Smooth muscle cell (in vitro differentiated cells): ENCODE measurements around the gene DIAPH2. TPM values are rescaled to one million over a fixed set of nuclear protein-coding genes. Genes with fewer than 3 reads are reported as not detected.

ENCODE experiments used
- DNase-seq: peaks from one replicate; lab custom pipeline; 2025; ENCODE audit not compliant: unreplicated experiment; lab: John Stamatoyannopoulos, UW
- H2AFZ ChIP-seq: fragments of 200-600 bp; sonication (generic); 2 replicates; pipeline ENCODE4 v1.6.0; 2016; ENCODE audit warnings: antibody characterized with exemption, low read depth, mild to moderate bottlenecking
- H3F3A ChIP-seq: fragments of 200-600 bp; sonication (generic); 2 replicates; pipeline ENCODE4 v1.6.0; 2017; ENCODE audit warnings: antibody characterized with exemption, low read depth
- H3K27ac ChIP-seq: fragments of 200-600 bp; sonication (generic); 2 replicates; pipeline ENCODE4 v1.5.1; 2016; ENCODE audit warnings: low read depth, mild to moderate bottlenecking
- H3K27me3 ChIP-seq: fragments of 200-600 bp; sonication (generic); 2 replicates; pipeline ENCODE4 v1.6.1; 2016; ENCODE audit warnings: low read depth, mild to moderate bottlenecking
- H3K36me3 ChIP-seq: fragments of 200-600 bp; sonication (generic); 2 replicates; pipeline ENCODE4 v1.5.1; 2016; ENCODE audit warnings: low read depth
- H3K4me1 ChIP-seq: fragments of 200-600 bp; sonication (generic); 2 replicates; pipeline ENCODE4 v1.5.1; 2016; ENCODE audit warnings: low read depth
- H3K4me2 ChIP-seq: fragments of 200-600 bp; sonication (generic); 2 replicates; pipeline ENCODE4 v1.6.0; 2016; ENCODE audit warnings: mild to moderate bottlenecking
- H3K4me3 ChIP-seq: fragments of 200-600 bp; sonication (generic); 2 replicates; pipeline ENCODE4 v1.5.1; 2016; ENCODE audit warnings: mild to moderate bottlenecking
- H3K79me2 ChIP-seq: fragments of 200-600 bp; sonication (generic); 2 replicates; pipeline ENCODE4 v1.6.0; 2016; ENCODE audit warnings: low read depth, mild to moderate bottlenecking
- H3K9ac ChIP-seq: fragments of 200-600 bp; sonication (generic); 2 replicates; pipeline ENCODE4 v1.6.0; 2016; ENCODE audit warnings: low read depth
- H3K9me3 ChIP-seq: fragments of 200-600 bp; sonication (generic); replicated peaks from 2 replicates; pipeline ENCODE4 v1.5.1; 2016; ENCODE audit warnings: low read depth
- H4K20me1 ChIP-seq: fragments of 200-600 bp; sonication (generic); 2 replicates; pipeline ENCODE4 v1.6.0; 2016; ENCODE audit warnings: low read depth
- WGBS: methylation state at CpG from one replicate; pipeline ENCODE4 v1.1.7; 2016; ENCODE audit warnings: low lambda C conversion rate; 5-methylcytosine and 5-hydroxymethylcytosine counted together
- polyA plus RNA-seq: library from polyadenylated mRNA; unstranded; fragments of >200 nt; fragmentation: Nextera tagmentation; extraction: Ambion mirVana; gene quantifications from 2 replicates; pipeline ENCODE4 v1.2.1, GENCODE V29; 2016
- total RNA-seq: library from RNA; depleted of rRNA; stranded (reverse); fragments of >200 nt; gene quantifications from 2 replicates; pipeline ENCODE4 v1.2.3, GENCODE V29; 2014
- TF ChIP-seq, protein P1 (sequence below): fragments of 200-600 bp; sonication (generic); IDR thresholded peaks from 2 replicates; pipeline ENCODE4 v1.5.1; 2017; ENCODE audit warnings: borderline replicate concordance, mild to moderate bottlenecking, antibody characterized with exemption; ENCODE audit not compliant: insufficient read depth, poor library complexity, severe bottlenecking

The DIAPH2 gene
- total and polyA plus RNA-seq, 2 experiments from 2014 or later: 12.8 to 19.9 TPM

DNA sequence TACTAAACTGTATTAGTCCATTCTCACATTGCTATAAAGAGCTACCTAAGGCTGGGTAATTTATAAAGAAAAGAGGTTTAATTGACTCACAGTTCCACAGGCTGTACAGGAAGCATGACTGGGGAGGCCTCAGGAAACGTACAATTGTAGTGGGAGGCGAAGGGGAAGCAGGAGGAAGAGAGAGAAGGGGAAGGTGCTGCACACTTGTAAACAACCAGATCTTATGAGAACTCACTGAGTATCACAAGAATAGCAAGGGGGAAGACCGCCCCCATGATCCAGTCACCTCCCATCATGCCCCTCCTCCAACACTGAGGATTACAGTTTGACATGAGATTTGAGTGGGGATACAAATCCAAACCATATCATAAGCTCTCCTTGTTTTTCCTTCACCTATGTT is 239.9 kb downstream of the DIAPH2 start:
- DNase-seq: no peak
- no peaks in the 10 kb centered on the region for H4K20me1 ChIP-seq

DNA sequence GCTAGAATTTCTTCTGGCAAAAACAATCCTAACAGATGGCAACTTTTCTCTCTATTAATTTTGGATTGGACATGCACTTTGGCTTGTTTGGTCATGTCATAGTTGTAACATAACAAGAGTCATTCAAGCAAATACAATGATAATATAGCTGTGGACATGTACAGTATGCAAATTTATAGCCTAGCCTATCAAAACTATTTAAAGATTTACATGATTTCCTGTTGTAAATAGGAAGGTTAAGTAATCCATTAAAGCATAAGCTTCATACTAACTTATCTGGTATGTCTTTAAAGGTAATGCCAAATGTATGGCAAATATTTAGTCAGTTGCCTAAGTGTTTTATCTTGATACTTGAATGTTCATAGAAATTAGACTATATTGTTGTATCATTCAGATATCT is 244.4 kb downstream of the DIAPH2 start:
- H3K4me3 ChIP-seq: no peak overlapping the region
- no peak overlapping the region for H3K9ac ChIP-seq
- no peaks in the 10 kb centered on the region for H3F3A ChIP-seq
- TF ChIP-seq, protein P1, sequence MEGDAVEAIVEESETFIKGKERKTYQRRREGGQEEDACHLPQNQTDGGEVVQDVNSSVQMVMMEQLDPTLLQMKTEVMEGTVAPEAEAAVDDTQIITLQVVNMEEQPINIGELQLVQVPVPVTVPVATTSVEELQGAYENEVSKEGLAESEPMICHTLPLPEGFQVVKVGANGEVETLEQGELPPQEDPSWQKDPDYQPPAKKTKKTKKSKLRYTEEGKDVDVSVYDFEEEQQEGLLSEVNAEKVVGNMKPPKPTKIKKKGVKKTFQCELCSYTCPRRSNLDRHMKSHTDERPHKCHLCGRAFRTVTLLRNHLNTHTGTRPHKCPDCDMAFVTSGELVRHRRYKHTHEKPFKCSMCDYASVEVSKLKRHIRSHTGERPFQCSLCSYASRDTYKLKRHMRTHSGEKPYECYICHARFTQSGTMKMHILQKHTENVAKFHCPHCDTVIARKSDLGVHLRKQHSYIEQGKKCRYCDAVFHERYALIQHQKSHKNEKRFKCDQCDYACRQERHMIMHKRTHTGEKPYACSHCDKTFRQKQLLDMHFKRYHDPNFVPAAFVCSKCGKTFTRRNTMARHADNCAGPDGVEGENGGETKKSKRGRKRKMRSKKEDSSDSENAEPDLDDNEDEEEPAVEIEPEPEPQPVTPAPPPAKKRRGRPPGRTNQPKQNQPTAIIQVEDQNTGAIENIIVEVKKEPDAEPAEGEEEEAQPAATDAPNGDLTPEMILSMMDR: no peak
- H2AFZ ChIP-seq: no peak overlapping the region
- H3K27ac ChIP-seq: no peak overlapping the region
- no peaks in the 10 kb centered on the region for H3K9me3 ChIP-seq
- no peaks in the 10 kb centered on the region for H3K4me1 ChIP-seq
- no peaks in the 10 kb centered on the region for H4K20me1 ChIP-seq
- DNase-seq: no peak
- H3K27me3 ChIP-seq: no peaks in the 10 kb centered on the region
- no peaks in the 10 kb centered on the region for H3K79me2 ChIP-seq
- peaks cover 7% of the 10 kb centered on the region for H3K36me3 ChIP-seq
- H3K4me2 ChIP-seq: no peak overlapping the region

More for the DNA sequence above, 239.9 kb downstream of the DIAPH2 start:
- Histone ChIP-seq H3K4me1 (no peaks in the 10 kb centered on the region), H2AFZ (no peak overlapping the region), H3K4me2 (no peak overlapping the region), H3K27me3 (no peaks in the 10 kb centered on the region), H3K36me3 (no peaks in the 10 kb centered on the region), H3K9ac (no peak overlapping the region), H3K27ac (no peak overlapping the region), H3K79me2 (no peaks in the 10 kb centered on the region), H3F3A (no peaks in the 10 kb centered on the region), H3K4me3 (no peak overlapping the region), H3K9me3 (no peaks in the 10 kb centered on the region)
- WGBS: 98% methylated on average over 3 of the region's 3 CpGs
- TF ChIP-seq, protein P1: no peak

DNA sequence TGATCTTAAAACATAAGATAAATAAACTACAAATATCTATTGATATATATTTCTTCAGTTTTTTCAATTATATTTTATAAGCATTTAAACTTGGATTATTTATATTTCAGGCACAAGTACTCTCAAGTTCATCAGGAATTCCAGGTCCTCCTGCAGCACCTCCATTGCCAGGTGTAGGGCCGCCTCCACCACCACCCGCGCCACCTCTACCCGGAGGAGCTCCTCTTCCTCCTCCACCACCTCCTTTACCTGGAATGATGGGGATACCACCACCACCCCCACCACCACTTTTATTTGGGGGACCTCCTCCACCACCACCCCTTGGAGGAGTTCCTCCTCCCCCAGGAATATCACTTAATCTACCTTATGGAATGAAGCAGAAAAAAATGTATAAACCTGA is 273.1 kb downstream of the DIAPH2 start:
- no peaks in the 10 kb centered on the region for H4K20me1 ChIP-seq
- DNase-seq: no peak

DNA sequence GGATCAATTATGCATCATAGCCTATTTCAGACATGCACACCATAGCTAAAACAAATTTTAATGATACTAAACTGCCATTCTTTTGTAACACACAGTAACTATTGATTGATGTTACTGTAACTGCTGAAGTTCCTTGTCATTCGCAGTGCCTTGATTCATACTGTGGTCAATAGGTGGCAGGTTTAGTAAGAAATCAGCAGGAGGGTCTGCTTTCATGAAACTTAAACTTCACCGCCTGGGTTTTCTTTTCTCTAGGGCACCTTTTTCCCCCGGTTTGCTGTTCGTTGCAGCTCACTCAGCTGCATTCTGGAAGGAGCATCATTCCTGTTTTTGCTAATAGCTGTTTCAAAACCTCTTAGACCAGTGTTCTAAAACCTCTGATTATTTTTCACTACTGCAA is 287.2 kb downstream of the DIAPH2 start:
- H4K20me1 ChIP-seq: no peaks in the 10 kb centered on the region
- no peaks in the 10 kb centered on the region for H3K9me3 ChIP-seq
- no peaks in the 10 kb centered on the region for H3K36me3 ChIP-seq
- H3K4me3 ChIP-seq: no peak overlapping the region
- no peak for DNase-seq
- H3F3A ChIP-seq: no peaks in the 10 kb centered on the region
- H3K4me2 ChIP-seq: no peak overlapping the region
- H3K27me3 ChIP-seq: no peaks in the 10 kb centered on the region
- no peak overlapping the region for H2AFZ ChIP-seq
- H3K79me2 ChIP-seq: no peaks in the 10 kb centered on the region
- H3K27ac ChIP-seq: no peak overlapping the region
- 51% methylated on average over 4 of the region's 4 CpGs for WGBS
- TF ChIP-seq, protein P1: no peak
- H3K9ac ChIP-seq: no peak overlapping the region
- no peaks in the 10 kb centered on the region for H3K4me1 ChIP-seq

More for the DNA sequence above, 273.1 kb downstream of the DIAPH2 start:
- H3F3A ChIP-seq: no peaks in the 10 kb centered on the region
- no peaks in the 10 kb centered on the region for H3K27me3 ChIP-seq
- peaks cover 15% of the 10 kb centered on the region for H3K36me3 ChIP-seq
- H3K27ac ChIP-seq: no peak overlapping the region
- WGBS: 95% methylated on average over 4 of the region's 4 CpGs
- no peaks in the 10 kb centered on the region for H3K4me1 ChIP-seq
- H3K9me3 ChIP-seq: no peaks in the 10 kb centered on the region
- no peak overlapping the region for H2AFZ ChIP-seq
- H3K79me2 ChIP-seq: no peaks in the 10 kb centered on the region
- no peak overlapping the region for H3K4me3 ChIP-seq
- TF ChIP-seq, protein P1: no peak
- no peak overlapping the region for H3K9ac ChIP-seq
- no peak overlapping the region for H3K4me2 ChIP-seq
